ENCODE data around the gene HCRTR1. TPM values are rescaled to one million over a fixed set of nuclear protein-coding genes. Genes with fewer than 3 reads are reported as not detected.

HCRTR1 gene
- total and polyA plus RNA-seq, 2 of the 8 experiments (the other 6 are each of a cell fraction or from before 2014, with no cell fraction given): 0.35 to 0.39 TPM

DNA sequence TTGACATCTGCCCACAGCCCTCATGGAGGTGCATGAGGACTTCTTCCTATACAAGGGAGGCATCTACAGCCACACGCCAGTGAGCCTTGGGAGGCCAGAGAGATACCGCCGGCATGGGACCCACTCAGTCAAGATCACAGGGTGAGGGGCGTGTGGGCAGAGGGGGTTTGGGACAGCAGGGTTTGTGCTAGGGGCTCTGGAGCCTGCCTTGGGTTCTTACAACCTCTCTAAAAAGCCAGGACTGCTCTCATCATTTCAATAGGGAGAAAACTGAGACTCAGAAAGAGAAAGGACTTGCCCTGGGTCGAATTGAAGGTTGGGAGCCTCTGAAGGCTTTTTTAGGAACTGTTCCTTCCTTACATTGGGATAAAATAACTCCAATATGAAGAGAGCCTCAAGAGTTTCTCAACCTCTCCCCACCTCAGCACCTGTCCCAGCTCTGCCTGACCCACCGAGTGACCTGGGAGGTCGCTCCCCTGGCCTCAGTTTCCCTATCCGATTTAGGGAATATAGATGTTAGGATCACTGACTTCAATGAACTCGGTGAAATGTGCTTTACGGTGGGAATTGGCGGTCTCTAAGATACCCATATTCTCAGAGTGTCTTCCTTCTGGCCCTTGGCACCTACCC, 31.6 kb upstream of the HCRTR1 start (continued):
- no peak for TF ChIP-seq CHD1 (IDR thresholded peaks at IDR 0.05; ENCODE audit: low read depth, low read length)
- TF ChIP-seq TAF1 (IDR thresholded peaks at IDR 0.05; ENCODE audit: low read depth, low read length): no peak
